OCI-LY7 (cell line): ENCODE measurements around the gene S1PR5. TPM values are rescaled to one million over a fixed set of nuclear protein-coding genes. Genes with fewer than 3 reads are reported as not detected.

Source experiments
- BruUV-seq: library from RNA; stranded (reverse); fragments of 400-500 nt; replicated peaks from 2 replicates; lab custom pipeline; 2021; lab: Mats Ljungman, UMichigan
- CTCF ChIA-PET: fragments of 300-600 bp; sonication (Branson Sonifier 250); formaldehyde crosslinking; loops from one replicate; lab custom pipeline; 2022; ENCODE audit warnings: antibody characterized with exemption; ENCODE audit not compliant: unreplicated experiment; lab: Charles Lee
- POLR2A ChIA-PET: fragments of 300-600 bp; sonication (Branson Sonifier 250); formaldehyde crosslinking; loops from one replicate; lab custom pipeline; 2022; ENCODE audit warnings: antibody characterized with exemption; lab: Charles Lee
- DNase-seq: peaks from one replicate; pipeline ENCODE4 v3.0.0-alpha.2; 2015; ENCODE audit warnings: low spot score
- H2AFZ ChIP-seq: fragments of 200-600 bp; sonication (generic), shearing (Covaris generic); 2 replicates; pipeline ENCODE4 v1.6.1; 2014; ENCODE audit warnings: mild to moderate bottlenecking, antibody characterized with exemption, low read length, moderate library complexity
- H3K27ac ChIP-seq: fragments of 200-600 bp; sonication (generic); 2 replicates; pipeline ENCODE4 v1.5.1; 2014; ENCODE audit warnings: mixed run types, low read depth, mild to moderate bottlenecking, moderate library complexity, low read length, inconsistent platforms; ENCODE audit not compliant: poor library complexity, severe bottlenecking
- H3K36me3 ChIP-seq: fragments of 200-600 bp; sonication (generic); 2 replicates; pipeline ENCODE4 v1.6.1; 2014; ENCODE audit warnings: mild to moderate bottlenecking, antibody characterized with exemption, low read length, moderate library complexity, mixed read lengths; ENCODE audit not compliant: insufficient read depth
- H3K4me1 ChIP-seq: fragments of 200-600 bp; sonication (generic); 2 replicates; pipeline ENCODE4 v1.5.1; 2014; ENCODE audit warnings: mild to moderate bottlenecking, low read length; ENCODE audit not compliant: insufficient read depth, poor library complexity, severe bottlenecking
- H3K4me2 ChIP-seq: fragments of 200-600 bp; sonication (generic); 2 replicates; pipeline ENCODE4 v1.6.1; 2014; ENCODE audit warnings: mild to moderate bottlenecking, low read length
- H3K4me3 ChIP-seq: fragments of 200-600 bp; sonication (generic); 2 replicates; pipeline ENCODE4 v1.5.1; 2014; ENCODE audit warnings: mild to moderate bottlenecking, low read depth, low read length; ENCODE audit not compliant: poor library complexity, severe bottlenecking
- H3K79me2 ChIP-seq: fragments of 200-600 bp; sonication (generic); 2 replicates; pipeline ENCODE4 v1.6.1; 2016; ENCODE audit warnings: low read depth, mild to moderate bottlenecking, low read length, moderate library complexity, mixed read lengths; ENCODE audit not compliant: insufficient read depth
- H3K9me2 ChIP-seq: fragments of 200-600 bp; sonication (generic); 2 replicates; pipeline ENCODE4 v1.6.1; 2016; ENCODE audit warnings: mild to moderate bottlenecking, low read length, mixed read lengths; ENCODE audit not compliant: insufficient read depth
- H3K9me3 ChIP-seq: fragments of 200-600 bp; sonication (generic); 2 replicates; pipeline ENCODE4 v1.6.1; 2014; ENCODE audit warnings: mild to moderate bottlenecking, mixed run types, low read length, mixed read lengths
- H4K20me1 ChIP-seq: fragments of 200-600 bp; sonication (generic); 2 replicates; pipeline ENCODE4 v1.6.1; 2014; ENCODE audit warnings: mild to moderate bottlenecking, antibody characterized with exemption, low read length, moderate library complexity, mixed read lengths; ENCODE audit not compliant: insufficient read depth
- CTCF ChIP-seq: fragments of 200-600 bp; sonication (generic); conservative IDR thresholded peaks from 2 replicates; pipeline ENCODE4 v1.5.1; 2014; ENCODE audit warnings: mild to moderate bottlenecking, antibody characterized with exemption, low read length, moderate library complexity, mixed read lengths
- EZH2phosphoT487 ChIP-seq: fragments of 200-600 bp; sonication (generic); IDR thresholded peaks from 2 replicates; pipeline ENCODE4 v1.6.1; 2018; ENCODE audit warnings: low read depth, borderline replicate concordance, mild to moderate bottlenecking, mixed run types, antibody characterized with exemption, low read length, moderate library complexity, mixed read lengths
- intact Hi-C: fragments of 100-400 bp; cut with micrococcal nuclease; formaldehyde crosslinking; loops from one replicate; pipeline ENCODE4 v1.10.0; 2022; ENCODE audit not compliant: unreplicated experiment
- total RNA-seq, 2 experiments: library from RNA; depleted of rRNA in 1 of 2; stranded (reverse); fragments of >200 nt in 1 of 2; shearing (Covaris generic) in 1 of 2; gene quantifications; 2 replicates each; pipeline ENCODE4 v1.2.3, GENCODE V29; 2014 to 2022

The S1PR5 gene
- total RNA-seq, 2 experiments from 2014 or later = not detected

- TF ChIP-seq CTCF (no peak), EZH2phosphoT487 (no peak)
- BruUV-seq = no TSS peak
- Histone ChIP-seq H3K27ac (no peak overlapping the region), H3K4me2 (no peak overlapping the region), H3K9me2 (no peaks in the 10 kb centered on the region), H3K36me3 (no peaks in the 10 kb centered on the region), H3K79me2 (no peaks in the 10 kb centered on the region), H3K4me1 (peaks cover 13% of the 10 kb centered on the region), H3K4me3 (no peak overlapping the region), H3K9me3 (no peaks in the 10 kb centered on the region), H4K20me1 (no peaks in the 10 kb centered on the region), H2AFZ (no peak overlapping the region)
- ChIA-PET POLR2A (no interaction called here), CTCF (no interaction called here)
- intact Hi-C loops = no loop called here
- DNase-seq = no peak
These were observed 3.5 kb upstream of the S1PR5 start for GRCh38 chr19:10520652-10521318.

GRCh38 chr19:10519421-10519820 is 2.2 kb upstream of the S1PR5 start:
- Histone ChIP-seq H3K4me2 (no peak overlapping the region), H4K20me1 (no peaks in the 10 kb centered on the region), H3K79me2 (no peaks in the 10 kb centered on the region), H3K36me3 (no peaks in the 10 kb centered on the region), H2AFZ (no peak overlapping the region), H3K27ac (no peak overlapping the region), H3K9me3 (no peaks in the 10 kb centered on the region), H3K4me3 (no peak overlapping the region), H3K4me1 (peaks cover 13% of the 10 kb centered on the region), H3K9me2 (no peaks in the 10 kb centered on the region)
- no TSS peak for BruUV-seq
- ChIA-PET POLR2A (no interaction called here), CTCF (no interaction called here)
- DNase-seq = no peak
- TF ChIP-seq CTCF (no peak), EZH2phosphoT487 (no peak)
- intact Hi-C loops = no loop called here

GRCh38 chr19:10518444-10519361 is 1.5 kb upstream of the S1PR5 start:
- Histone ChIP-seq H3K4me2 (no peak overlapping the region), H3K9me2 (no peaks in the 10 kb centered on the region), H4K20me1 (no peaks in the 10 kb centered on the region), H3K9me3 (no peaks in the 10 kb centered on the region), H3K4me1 (peaks cover 13% of the 10 kb centered on the region), H2AFZ (peak overlapping the region; percentile 25; the same call in 1 of the 2 replicates), H3K79me2 (no peaks in the 10 kb centered on the region), H3K4me3 (no peak overlapping the region), H3K36me3 (no peaks in the 10 kb centered on the region), H3K27ac (no peak overlapping the region)
- DNase-seq = no peak
- intact Hi-C loops = no loop called here
- BruUV-seq = no TSS peak
- ChIA-PET POLR2A (no interaction called here), CTCF (no interaction called here)
- TF ChIP-seq EZH2phosphoT487 (0 out of 2 replicates have a peak, but pooled peaks have one; percentile 58), CTCF (no peak)
